HG03342 (cell line): ENCODE measurements around the gene IL6R.
"Not testable (repeated sequence)": the region's sequence is repeated elsewhere in the genome, so short reads cannot be mapped to it uniquely, and the experiment has no call there.

Experiments
- ATAC-seq: cut with Tn5 transposase; IDR thresholded peaks from one replicate; pipeline ENCODE4 v1.9.1; 2021; ENCODE audit warnings: mild to moderate bottlenecking, moderate library complexity; ENCODE audit not compliant: unreplicated experiment

IL6R gene

GRCh38 chr1:154478639-154479038 is 73.5 kb downstream of the IL6R start:
- no peak for ATAC-seq

GRCh38 chr1:154479764-154480421 is 74.8 kb downstream of the IL6R start:
- ATAC-seq, result no peak

- ATAC-seq, result no peak
Measured at GRCh38 chr1:154481053-154481452, 75.9 kb downstream of the IL6R start.

GRCh38 chr1:154483941-154484803 is 79.0 kb downstream of the IL6R start:
- no peak for ATAC-seq

GRCh38 chr1:154485106-154485505 is 80.0 kb downstream of the IL6R start:
- no peak for ATAC-seq

- ATAC-seq, result no peak
Measured at GRCh38 chr1:154485910-154486496, 80.9 kb downstream of the IL6R start.

- not testable (repeated sequence) for ATAC-seq
Measured at GRCh38 chr1:154486756-154487155, 81.6 kb downstream of the IL6R start.

GRCh38 chr1:154488922-154489321 is 83.8 kb downstream of the IL6R start:
- ATAC-seq, result no peak

- no peak for ATAC-seq
Measured at GRCh38 chr1:154489695-154490274, 84.6 kb downstream of the IL6R start.

GRCh38 chr1:154490317-154490716 is 85.2 kb downstream of the IL6R start:
- no peak for ATAC-seq

- ATAC-seq, result no peak
Measured at GRCh38 chr1:154492115-154492514, 87.0 kb downstream of the IL6R start.

- ATAC-seq, result no peak
Measured at GRCh38 chr1:154493276-154493675, 88.1 kb downstream of the IL6R start.

GRCh38 chr1:154495496-154496273 is 90.5 kb downstream of the IL6R start:
- ATAC-seq, result no peak

GRCh38 chr1:154496383-154496782 is 91.2 kb downstream of the IL6R start:
- ATAC-seq, result no peak

GRCh38 chr1:154497026-154497806 is 92.1 kb downstream of the IL6R start:
- no peak for ATAC-seq

GRCh38 chr1:154499446-154499845 is 94.3 kb downstream of the IL6R start:
- ATAC-seq, result no peak

- no peak for ATAC-seq
Measured at GRCh38 chr1:154500533-154500932, 95.4 kb downstream of the IL6R start.

GRCh38 chr1:154501423-154502065 is 96.4 kb downstream of the IL6R start:
- ATAC-seq, result no peak

- ATAC-seq, result no peak
Measured at GRCh38 chr1:154502066-154502743, 97.1 kb downstream of the IL6R start, which contains the start of the genes SHE and TDRD10. Gene SHE (minus strand): TSS chr1:154502412. CDS start chr1:154502026, 386 bp downstream. Gene TDRD10 (plus strand): TSS chr1:154502219. CDS start chr1:154506904, 4,685 bp downstream.
